ENCODE data around the gene SMIM3. TPM values are rescaled to one million over a fixed set of nuclear protein-coding genes. Genes with fewer than 3 reads are reported as not detected.
"Not testable (repeated sequence)": the region's sequence is repeated elsewhere in the genome, so short reads cannot be mapped to it uniquely, and the experiment has no call there.

The SMIM3 gene
- total RNA-seq, 6 donors from 2014 or later: 20.4 to 40.0 (median 21.6) TPM

DNA sequence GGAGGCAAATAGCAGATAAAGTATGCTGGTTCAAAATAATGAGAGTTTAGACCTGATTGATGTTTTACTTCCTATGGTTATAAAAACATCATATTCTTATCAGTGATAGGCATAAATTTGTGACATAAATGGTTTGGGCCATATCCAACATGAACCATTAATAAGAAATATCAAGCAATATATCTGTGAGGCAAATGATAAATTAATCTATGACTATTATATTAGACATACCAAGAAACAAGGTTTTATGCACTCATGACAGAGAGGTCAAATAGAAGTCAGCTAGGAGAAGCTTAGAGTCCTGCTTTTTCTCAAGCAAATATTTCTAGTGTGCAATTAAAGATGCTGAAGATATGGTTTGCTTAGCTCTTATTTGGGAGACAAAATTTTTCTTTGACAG, 10.4 kb downstream of the SMIM3 start:
- Histone ChIP-seq H3K27ac (peak overlapping the region in 3 of 4 donors; percentile 38 to 58 (median 50)), H3K4me1 (peaks cover 26 to 57% (median 37%) of the 10 kb centered on the region in 4 donors), H3K4me3 (no peak overlapping the region), H3K9me3 (no peaks in the 10 kb centered on the region), H3K36me3 (no peaks in the 10 kb centered on the region), H3K27me3 (no peaks in the 10 kb centered on the region)
- no peak for ATAC-seq (ENCODE audit: low FRiP score in 2 of 2)
- DNase-seq: no peak
- TF ChIP-seq POLR2AphosphoS5 (IDR thresholded peaks at IDR 0.05) (no peak), EP300 (IDR thresholded peaks at IDR 0.05) (no peak), POLR2A (IDR thresholded peaks at IDR 0.05) (no peak)
- TF ChIP-seq, protein P1, sequence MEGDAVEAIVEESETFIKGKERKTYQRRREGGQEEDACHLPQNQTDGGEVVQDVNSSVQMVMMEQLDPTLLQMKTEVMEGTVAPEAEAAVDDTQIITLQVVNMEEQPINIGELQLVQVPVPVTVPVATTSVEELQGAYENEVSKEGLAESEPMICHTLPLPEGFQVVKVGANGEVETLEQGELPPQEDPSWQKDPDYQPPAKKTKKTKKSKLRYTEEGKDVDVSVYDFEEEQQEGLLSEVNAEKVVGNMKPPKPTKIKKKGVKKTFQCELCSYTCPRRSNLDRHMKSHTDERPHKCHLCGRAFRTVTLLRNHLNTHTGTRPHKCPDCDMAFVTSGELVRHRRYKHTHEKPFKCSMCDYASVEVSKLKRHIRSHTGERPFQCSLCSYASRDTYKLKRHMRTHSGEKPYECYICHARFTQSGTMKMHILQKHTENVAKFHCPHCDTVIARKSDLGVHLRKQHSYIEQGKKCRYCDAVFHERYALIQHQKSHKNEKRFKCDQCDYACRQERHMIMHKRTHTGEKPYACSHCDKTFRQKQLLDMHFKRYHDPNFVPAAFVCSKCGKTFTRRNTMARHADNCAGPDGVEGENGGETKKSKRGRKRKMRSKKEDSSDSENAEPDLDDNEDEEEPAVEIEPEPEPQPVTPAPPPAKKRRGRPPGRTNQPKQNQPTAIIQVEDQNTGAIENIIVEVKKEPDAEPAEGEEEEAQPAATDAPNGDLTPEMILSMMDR (IDR thresholded peaks at IDR 0.05): no peak

DNA sequence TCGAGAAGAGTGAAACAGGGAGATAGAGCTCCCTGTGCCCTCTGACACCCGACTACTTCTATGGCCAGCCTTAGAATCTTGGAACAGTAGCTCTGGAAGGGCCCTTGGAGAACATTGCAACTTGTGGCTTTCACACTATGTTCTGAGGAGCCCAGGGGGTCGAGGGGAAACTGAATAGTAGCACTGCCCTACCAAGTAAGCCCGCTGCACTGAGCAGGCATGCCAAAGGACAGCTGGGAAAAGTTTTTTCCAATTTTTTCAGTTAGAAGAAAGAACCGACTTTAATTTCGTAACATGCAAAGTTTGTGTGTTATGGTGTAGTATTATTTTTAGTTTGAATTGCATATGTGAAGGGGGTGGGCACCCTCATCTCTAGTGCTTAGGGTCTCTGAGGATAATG, 10.9 kb downstream of the SMIM3 start:
- no peak for DNase-seq
- Histone ChIP-seq H3K9me3 (no peaks in the 10 kb centered on the region), H3K27me3 (no peaks in the 10 kb centered on the region), H3K36me3 (no peaks in the 10 kb centered on the region), H3K4me3 (no peak overlapping the region), H3K27ac (peak overlapping the region in 3 of 4 donors; percentile 38 to 58 (median 50)), H3K4me1 (peaks cover 22 to 53% (median 32%) of the 10 kb centered on the region in 4 donors)
- TF ChIP-seq, protein P1 (IDR thresholded peaks at IDR 0.05): no peak
- no peak for TF ChIP-seq POLR2AphosphoS5 (IDR thresholded peaks at IDR 0.05)
- no peak for TF ChIP-seq POLR2A (IDR thresholded peaks at IDR 0.05)
- TF ChIP-seq EP300 (IDR thresholded peaks at IDR 0.05): no peak
- peak in 1 of 2 donors; percentile 4 for ATAC-seq (ENCODE audit: low FRiP score in 2 of 2)
- 65 to 71% methylated on average over 6 of the region's 6 CpGs for WGBS, 2 donors

DNA sequence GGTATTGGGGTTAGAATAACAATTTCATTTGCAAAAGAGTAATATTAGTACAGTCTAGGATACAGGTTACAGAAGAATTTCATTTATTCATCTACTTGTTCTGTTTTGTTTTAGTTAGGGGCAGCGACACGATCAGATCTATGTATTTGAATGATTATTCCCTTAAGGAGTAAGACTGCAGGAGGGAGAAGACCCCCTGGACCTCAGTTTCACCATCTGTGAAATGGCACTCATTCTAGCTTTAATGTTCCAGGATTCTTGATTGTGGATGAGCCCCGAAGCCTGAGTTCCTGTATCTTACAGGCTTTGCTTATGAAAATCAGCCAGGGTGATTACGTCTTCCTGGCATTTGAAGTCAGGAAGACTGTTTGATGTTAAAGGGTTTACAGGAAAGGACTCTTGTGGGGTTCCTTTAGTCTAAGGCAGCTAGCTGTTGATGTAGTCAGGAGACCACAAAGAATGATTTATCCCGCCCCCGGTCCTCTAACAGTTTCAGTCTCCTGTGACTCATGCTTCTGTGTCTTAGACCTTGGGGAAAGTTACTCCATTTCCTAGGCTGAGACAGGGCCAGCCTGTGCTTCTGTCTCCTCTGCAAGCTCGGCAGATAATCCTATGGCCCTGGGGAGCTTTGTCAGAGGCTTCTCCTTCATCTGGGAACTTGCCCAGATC, 11.5 kb downstream of the SMIM3 start:
- ATAC-seq (ENCODE audit: low FRiP score in 2 of 2) (peak; percentile 86 to 97), DNase-seq (peak in 1 of 2 donors; percentile 71)
- 45 to 53% methylated on average over 7 of the region's 7 CpGs for WGBS, 2 donors
- Histone ChIP-seq H3K36me3 (peaks cover 0 to under 1% (median 0%) of the 10 kb centered on the region in 4 donors), H3K4me3 (no peak overlapping the region), H3K27ac (peak overlapping the region; percentile 36 to 58 (median 44)), H3K27me3 (no peaks in the 10 kb centered on the region), H3K9me3 (no peaks in the 10 kb centered on the region), H3K4me1 (peaks cover 22 to 46% (median 32%) of the 10 kb centered on the region in 4 donors)
- TF ChIP-seq, protein P1 (IDR thresholded peaks at IDR 0.05): no peak
- TF ChIP-seq EP300 (IDR thresholded peaks at IDR 0.05) (peak in 1 of 4 donors; percentile 45), POLR2A (IDR thresholded peaks at IDR 0.05) (peak in 1 of 4 donors; percentile 47), POLR2AphosphoS5 (IDR thresholded peaks at IDR 0.05) (peak; percentile 37 to 50)

DNA sequence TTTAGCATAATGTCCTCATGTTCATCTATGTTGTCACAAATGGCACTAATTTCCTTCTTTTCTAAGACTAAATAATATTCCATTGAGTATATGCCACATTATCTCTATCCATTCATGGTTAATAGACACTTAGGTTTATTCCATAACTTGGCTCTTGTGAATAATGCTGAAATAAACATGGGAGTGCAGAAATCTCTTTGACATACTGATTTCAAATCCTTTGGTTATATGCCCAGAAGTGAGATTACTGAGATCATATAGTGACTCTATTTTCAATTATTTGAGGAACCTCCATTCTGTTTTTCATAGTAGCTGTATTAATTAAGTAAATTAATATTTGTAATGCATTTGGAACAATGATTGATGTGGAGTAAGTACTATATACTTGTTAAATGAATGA, 13.0 kb downstream of the SMIM3 start:
- no peak for TF ChIP-seq POLR2AphosphoS5 (IDR thresholded peaks at IDR 0.05)
- TF ChIP-seq, protein P1 (IDR thresholded peaks at IDR 0.05): no peak
- no peak for TF ChIP-seq EP300 (IDR thresholded peaks at IDR 0.05)
- no peak for TF ChIP-seq POLR2A (IDR thresholded peaks at IDR 0.05)
- H3K36me3 ChIP-seq: peaks cover 5 to 15% (median 10%) of the 10 kb centered on the region in 4 donors
- no peaks in the 10 kb centered on the region for H3K9me3 ChIP-seq
- no peak overlapping the region for H3K4me3 ChIP-seq
- no peak for DNase-seq
- H3K4me1 ChIP-seq: peaks cover 22 to 45% (median 32%) of the 10 kb centered on the region in 4 donors
- no peaks in the 10 kb centered on the region for H3K27me3 ChIP-seq
- no peak for ATAC-seq (ENCODE audit: low FRiP score in 2 of 2)
- H3K27ac ChIP-seq: no peak overlapping the region

DNA sequence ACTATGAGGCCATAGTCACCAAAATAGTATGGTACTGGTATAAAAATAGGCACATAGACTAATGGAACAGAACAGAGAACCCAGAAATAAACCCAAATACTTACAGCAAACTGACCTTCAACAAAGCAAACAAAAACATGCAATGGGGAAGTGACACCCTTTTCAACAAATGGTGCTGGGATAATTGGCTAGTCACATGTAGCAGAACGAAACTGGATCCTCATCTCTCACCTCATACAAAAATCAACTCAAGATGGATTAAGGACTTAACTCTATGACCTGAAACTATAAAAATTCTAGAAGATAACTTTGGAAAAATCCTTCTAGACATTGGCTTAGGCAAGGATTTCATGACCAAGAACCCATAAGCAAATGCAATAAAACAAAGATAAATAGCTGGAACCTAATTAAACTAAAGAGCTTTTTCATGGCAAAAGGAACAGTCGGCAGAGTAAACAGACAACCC, 14.9 kb downstream of the SMIM3 start:
- not testable (repeated sequence) for H3K4me3 ChIP-seq; H3K9me3 ChIP-seq; H3K27ac ChIP-seq; H3K27me3 ChIP-seq; DNase-seq; ATAC-seq (ENCODE audit: low FRiP score in 2 of 2)
- peaks cover 14 to 33% (median 20%) of the 10 kb centered on the region in 4 donors for H3K4me1 ChIP-seq
- WGBS, 2 donors: 89% methylated on average over 2 of the region's 2 CpGs
- peaks cover 5 to 26% (median 13%) of the 10 kb centered on the region in 4 donors for H3K36me3 ChIP-seq
